Measurements from ENCODE around the gene LANCL2. TPM values are rescaled to one million over a fixed set of nuclear protein-coding genes. Genes with fewer than 3 reads are reported as not detected.

Gene LANCL2
- total RNA-seq, 1 donor from 2014 or later, result 21.5 TPM

DNA sequence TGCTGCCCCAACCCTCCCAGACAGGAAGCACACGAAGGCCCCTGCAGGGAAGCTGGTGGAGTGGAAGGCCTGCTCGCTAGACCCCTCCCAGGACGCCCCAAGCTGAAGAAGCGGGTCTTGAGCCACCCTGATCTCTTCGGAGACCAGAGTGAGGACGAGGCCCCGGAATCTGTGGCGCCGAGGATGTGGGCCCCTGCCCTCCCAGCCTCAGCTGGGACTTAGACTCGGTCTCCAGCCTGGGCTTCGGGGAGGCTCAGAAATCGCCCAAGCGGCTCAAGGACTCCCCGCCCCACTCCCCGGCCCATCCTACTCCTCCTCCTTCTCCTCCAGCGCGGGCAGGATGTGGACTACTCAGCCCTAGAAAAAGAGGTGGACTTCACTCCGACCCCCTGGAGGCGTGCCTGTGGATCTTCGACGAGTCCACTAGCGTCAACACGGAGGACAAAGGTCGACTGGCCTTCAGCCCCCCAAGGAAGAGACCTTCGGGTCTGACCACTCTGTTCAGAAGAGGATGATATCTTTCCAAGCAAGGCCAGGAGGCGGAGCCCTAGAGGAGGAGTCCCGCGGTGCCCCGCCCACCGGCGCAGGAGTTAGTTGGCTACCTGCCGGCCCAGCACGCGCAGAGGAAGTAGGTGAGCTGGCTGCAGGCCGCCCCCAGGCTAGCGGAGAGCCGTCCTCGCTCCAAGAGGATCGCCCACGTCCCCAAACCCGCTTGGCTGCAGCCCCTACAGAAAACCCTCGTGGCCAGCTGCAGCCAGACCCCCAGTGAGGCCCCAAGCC, 21.9 kb upstream of the LANCL2 start:
- H3K36me3 Mint-ChIP-seq (ENCODE audit: low read depth), result no peaks in the 10 kb centered on the region
- intact Hi-C loops (cut with micrococcal nuclease), result no loop called here
- H3K27me3 Mint-ChIP-seq, result peaks cover 11% of the 10 kb centered on the region
- DNase-seq (no peak), ATAC-seq (ENCODE audit: low read depth) (no peak)
- no peaks in the 10 kb centered on the region for H3K9me3 Mint-ChIP-seq
- ChIA-PET POLR2A (no interaction called here), CTCF (no interaction called here)
- H3K4me3 Mint-ChIP-seq, result no peak overlapping the region
- H3K27ac Mint-ChIP-seq, result no peak overlapping the region
- TF ChIP-seq, protein P1, sequence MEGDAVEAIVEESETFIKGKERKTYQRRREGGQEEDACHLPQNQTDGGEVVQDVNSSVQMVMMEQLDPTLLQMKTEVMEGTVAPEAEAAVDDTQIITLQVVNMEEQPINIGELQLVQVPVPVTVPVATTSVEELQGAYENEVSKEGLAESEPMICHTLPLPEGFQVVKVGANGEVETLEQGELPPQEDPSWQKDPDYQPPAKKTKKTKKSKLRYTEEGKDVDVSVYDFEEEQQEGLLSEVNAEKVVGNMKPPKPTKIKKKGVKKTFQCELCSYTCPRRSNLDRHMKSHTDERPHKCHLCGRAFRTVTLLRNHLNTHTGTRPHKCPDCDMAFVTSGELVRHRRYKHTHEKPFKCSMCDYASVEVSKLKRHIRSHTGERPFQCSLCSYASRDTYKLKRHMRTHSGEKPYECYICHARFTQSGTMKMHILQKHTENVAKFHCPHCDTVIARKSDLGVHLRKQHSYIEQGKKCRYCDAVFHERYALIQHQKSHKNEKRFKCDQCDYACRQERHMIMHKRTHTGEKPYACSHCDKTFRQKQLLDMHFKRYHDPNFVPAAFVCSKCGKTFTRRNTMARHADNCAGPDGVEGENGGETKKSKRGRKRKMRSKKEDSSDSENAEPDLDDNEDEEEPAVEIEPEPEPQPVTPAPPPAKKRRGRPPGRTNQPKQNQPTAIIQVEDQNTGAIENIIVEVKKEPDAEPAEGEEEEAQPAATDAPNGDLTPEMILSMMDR (IDR thresholded peaks at IDR 0.05), result no peak
- no peaks in the 10 kb centered on the region for H3K4me1 Mint-ChIP-seq

DNA sequence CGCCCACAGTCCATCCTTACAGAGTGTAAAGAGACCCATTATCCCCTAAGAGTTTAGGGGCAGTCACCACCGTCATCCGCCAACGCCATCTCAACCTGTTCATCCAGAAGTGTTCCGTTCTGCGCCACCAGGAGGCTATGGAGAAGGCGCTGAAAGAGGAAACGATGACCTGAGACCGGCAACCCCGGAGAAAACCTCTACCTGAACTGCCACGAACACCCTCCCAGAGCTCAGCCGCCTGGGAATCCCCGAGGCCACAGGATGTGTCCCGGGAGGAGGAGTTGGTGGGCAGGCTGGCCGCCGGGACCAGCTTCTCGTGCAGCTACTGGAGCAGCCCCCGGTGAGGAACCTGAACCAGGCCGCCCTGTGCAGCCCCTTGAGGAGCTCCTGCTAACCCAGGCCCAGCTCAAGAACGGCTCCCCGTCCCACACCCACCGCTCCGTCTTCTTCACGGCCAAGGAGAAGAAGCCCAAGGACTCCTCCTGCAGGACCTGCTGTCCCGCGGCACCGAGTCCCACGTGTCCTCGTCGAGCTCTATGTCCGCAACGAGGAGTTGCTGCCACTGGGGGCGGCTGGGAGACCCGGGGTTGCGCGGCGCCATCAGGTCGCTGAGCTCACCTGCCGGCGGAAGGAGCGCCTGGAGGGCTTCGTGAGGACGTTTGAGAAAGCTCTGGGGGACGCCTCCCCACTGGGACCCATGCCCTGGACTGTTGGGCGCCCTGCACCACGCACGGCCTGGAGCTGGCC, 21.1 kb upstream of the LANCL2 start:
- H3K4me3 Mint-ChIP-seq, result no peak overlapping the region
- no peak overlapping the region for H3K27ac Mint-ChIP-seq
- TF ChIP-seq, protein P1 (IDR thresholded peaks at IDR 0.05), result no peak
- no peaks in the 10 kb centered on the region for H3K4me1 Mint-ChIP-seq
- no peaks in the 10 kb centered on the region for H3K9me3 Mint-ChIP-seq
- DNase-seq (no peak), ATAC-seq (ENCODE audit: low read depth) (no peak)
- peaks cover 11% of the 10 kb centered on the region for H3K27me3 Mint-ChIP-seq
- intact Hi-C loops (cut with micrococcal nuclease), result no loop called here
- no peaks in the 10 kb centered on the region for H3K36me3 Mint-ChIP-seq (ENCODE audit: low read depth)
- POLR2A ChIA-PET, result no interaction called here
- CTCF ChIA-PET, result no interaction called here

DNA sequence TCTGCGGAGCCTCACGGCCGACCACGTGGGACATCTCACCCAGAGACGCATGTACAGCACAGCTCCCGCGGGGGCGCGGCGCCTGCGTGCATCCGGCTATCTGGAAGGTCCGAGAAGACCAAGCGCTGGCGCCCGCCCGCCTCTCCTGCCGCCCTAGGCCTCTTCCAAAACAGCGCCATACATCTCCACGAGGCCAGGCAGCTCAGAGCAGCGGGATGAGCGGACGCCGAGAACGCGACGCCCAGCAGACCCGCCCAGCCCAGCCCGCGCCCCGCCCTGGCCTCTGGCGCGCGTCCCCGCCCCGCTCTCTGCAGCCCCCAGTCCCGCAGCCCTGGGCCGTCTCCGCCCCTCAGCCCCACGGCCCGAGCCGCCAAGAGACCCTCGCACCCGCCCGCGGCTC, 20.3 kb upstream of the LANCL2 start:
- Mint-ChIP-seq H3K36me3 (ENCODE audit: low read depth) (no peaks in the 10 kb centered on the region), H3K4me3 (no peak overlapping the region), H3K9me3 (no peaks in the 10 kb centered on the region), H3K4me1 (no peaks in the 10 kb centered on the region), H3K27ac (no peak overlapping the region), H3K27me3 (peaks cover 16% of the 10 kb centered on the region)
- no peak for DNase-seq
- no peak for ATAC-seq (ENCODE audit: low read depth)
- intact Hi-C loops (cut with micrococcal nuclease), result no loop called here
- ChIA-PET POLR2A (no interaction called here), CTCF (no interaction called here)
- TF ChIP-seq, protein P1 (IDR thresholded peaks at IDR 0.05), result no peak

DNA sequence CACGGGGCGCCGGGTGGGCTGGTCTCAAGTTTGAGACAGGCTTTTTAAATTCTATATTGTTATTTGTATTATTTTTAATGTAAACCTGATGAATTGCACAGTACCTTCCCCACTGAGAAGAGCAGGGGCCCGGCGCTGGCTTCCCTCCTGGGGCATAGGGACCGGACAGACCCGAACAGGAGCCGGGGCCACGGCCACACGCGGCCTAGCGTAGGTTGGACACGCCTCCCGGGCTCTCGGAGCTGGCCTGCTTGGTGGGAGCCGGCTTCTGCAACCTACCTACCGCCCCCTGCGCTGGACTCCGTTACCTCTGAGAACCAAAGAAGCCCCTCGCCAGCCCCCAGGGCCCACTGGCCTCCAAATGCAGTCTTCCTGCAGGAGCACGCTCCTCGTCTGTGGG, 19.8 kb upstream of the LANCL2 start:
- H3K36me3 Mint-ChIP-seq (ENCODE audit: low read depth), result no peaks in the 10 kb centered on the region
- no peaks in the 10 kb centered on the region for H3K9me3 Mint-ChIP-seq
- TF ChIP-seq, protein P1 (IDR thresholded peaks at IDR 0.05), result no peak
- H3K27ac Mint-ChIP-seq, result no peak overlapping the region
- CTCF ChIA-PET, result no interaction called here
- ATAC-seq (ENCODE audit: low read depth) (no peak), DNase-seq (no peak)
- intact Hi-C loops (cut with micrococcal nuclease), result no loop called here
- peaks cover 18% of the 10 kb centered on the region for H3K27me3 Mint-ChIP-seq
- POLR2A ChIA-PET, result no interaction called here
- no peak overlapping the region for H3K4me3 Mint-ChIP-seq
- no peaks in the 10 kb centered on the region for H3K4me1 Mint-ChIP-seq

DNA sequence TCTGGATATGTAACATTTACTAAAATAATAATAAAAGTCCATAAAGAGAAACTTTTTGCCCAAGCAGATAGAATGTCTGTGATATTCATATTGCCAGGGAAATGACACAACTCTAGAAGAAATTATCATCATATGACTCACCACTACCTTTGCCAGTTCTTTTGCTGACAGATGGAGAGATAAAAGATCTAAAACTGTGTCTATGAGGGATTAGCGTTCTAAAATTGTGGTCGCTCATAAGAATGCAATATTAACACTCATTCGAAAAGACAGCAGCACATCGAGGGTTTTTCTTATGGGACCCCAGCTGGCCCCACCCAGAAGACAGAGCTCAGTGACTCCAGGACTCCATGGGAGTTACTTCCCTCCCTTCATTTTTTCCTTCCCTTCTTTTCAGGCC, 16.6 kb upstream of the LANCL2 start:
- no peak for ATAC-seq (ENCODE audit: low read depth)
- POLR2A ChIA-PET, result no interaction called here

More for the DNA sequence above, 16.6 kb upstream of the LANCL2 start:
- CTCF ChIA-PET, result no interaction called here
- Mint-ChIP-seq H3K4me1 (no peaks in the 10 kb centered on the region), H3K4me3 (no peak overlapping the region), H3K36me3 (ENCODE audit: low read depth) (no peaks in the 10 kb centered on the region), H3K27ac (no peak overlapping the region), H3K9me3 (no peaks in the 10 kb centered on the region), H3K27me3 (peaks cover 26% of the 10 kb centered on the region)
- TF ChIP-seq, protein P1 (IDR thresholded peaks at IDR 0.05), result no peak
- intact Hi-C loops (cut with micrococcal nuclease), result no loop called here
- DNase-seq, result no peak

Measured in activated B cell treated with CpG ODN at 0.5 μM for 24 hours (primary cell).